Neural progenitor cell (in vitro differentiated cells): ENCODE results near the gene THG1L. TPM values are rescaled to one million over a fixed set of nuclear protein-coding genes. Genes with fewer than 3 reads are reported as not detected.

ENCODE experiments used
- DNase-seq: peaks from one replicate; pipeline ENCODE4 v3.0.0-alpha.2; 2016; ENCODE audit warnings: low spot score
- H2AFZ ChIP-seq: fragments of 200-600 bp; sonication (generic); replicated peaks from 2 replicates; pipeline ENCODE4 v1.6.1; 2016; ENCODE audit warnings: antibody characterized with exemption
- H3F3A ChIP-seq: fragments of 200-600 bp; sonication (generic); 2 replicates; pipeline ENCODE4 v1.6.1; 2016; ENCODE audit warnings: antibody characterized with exemption, low read depth
- H3K27ac ChIP-seq: fragments of 200-600 bp; sonication (generic); 2 replicates; pipeline ENCODE4 v1.5.1; 2016; ENCODE audit warnings: mild to moderate bottlenecking
- H3K27me3 ChIP-seq: fragments of 200-600 bp; sonication (generic); 2 replicates; pipeline ENCODE4 v1.6.1; 2016; ENCODE audit warnings: mild to moderate bottlenecking, moderate library complexity
- H3K36me3 ChIP-seq: fragments of 200-600 bp; sonication (generic); 2 replicates; pipeline ENCODE4 v1.5.1; 2016
- H3K4me1 ChIP-seq: fragments of 200-600 bp; sonication (generic); 2 replicates; pipeline ENCODE4 v1.6.1; 2016; ENCODE audit warnings: mixed run types
- H3K4me2 ChIP-seq: fragments of 200-600 bp; sonication (generic); 2 replicates; pipeline ENCODE4 v1.6.1; 2016
- H3K4me3 ChIP-seq: fragments of 200-600 bp; sonication (generic); 2 replicates; pipeline ENCODE4 v1.5.1; 2016
- H3K79me2 ChIP-seq: fragments of 200-600 bp; sonication (generic); 2 replicates; pipeline ENCODE4 v1.6.1; 2016; ENCODE audit warnings: low read depth
- H3K9ac ChIP-seq: fragments of 200-600 bp; sonication (generic); 2 replicates; pipeline ENCODE4 v1.6.1; 2016
- H3K9me3 ChIP-seq: fragments of 200-600 bp; sonication (generic); 2 replicates; pipeline ENCODE4 v1.5.1; 2016; ENCODE audit warnings: low read depth
- H4K20me1 ChIP-seq: fragments of 200-600 bp; sonication (generic); 2 replicates; pipeline ENCODE4 v1.6.1; 2016; ENCODE audit warnings: low read depth
- H3K27ac Mint-ChIP-seq: 3 replicates; pipeline ENCODE4 v1.8.0; 2021; ENCODE audit warnings: mixed read lengths
- H3K27me3 Mint-ChIP-seq: 2 replicates; pipeline ENCODE4 v1.8.0; 2022; ENCODE audit warnings: low read depth, mild to moderate bottlenecking, inconsistent platforms, moderate library complexity, mixed read lengths; ENCODE audit not compliant: insufficient read depth
- H3K36me3 Mint-ChIP-seq: 3 replicates; pipeline ENCODE4 v1.8.0; 2021; ENCODE audit warnings: mixed read lengths
- H3K4me1 Mint-ChIP-seq: 3 replicates; pipeline ENCODE4 v1.8.0; 2021; ENCODE audit warnings: mixed read lengths
- H3K4me3 Mint-ChIP-seq: 3 replicates; pipeline ENCODE4 v1.8.0; 2021; ENCODE audit warnings: mild to moderate bottlenecking, moderate library complexity, mixed read lengths
- H3K9me3 Mint-ChIP-seq: 3 replicates; pipeline ENCODE4 v1.8.0; 2020; ENCODE audit warnings: mixed read lengths
- EZH2 ChIP-seq: fragments of 200-600 bp; sonication (generic); IDR thresholded peaks from 2 replicates; pipeline ENCODE4 v1.6.1; 2017; ENCODE audit warnings: antibody characterized with exemption, mild to moderate bottlenecking, moderate library complexity
- EZH2phosphoT487 ChIP-seq: fragments of 200-600 bp; sonication (generic); IDR thresholded peaks from 2 replicates; pipeline ENCODE4 v1.6.1; 2017; ENCODE audit warnings: antibody characterized with exemption
- total RNA-seq: library from RNA; depleted of rRNA; stranded (reverse); fragments of >200 nt; gene quantifications from 2 replicates; pipeline ENCODE4 v1.2.3, GENCODE V29; 2015; ENCODE audit warnings: low replicate concordance
- TF ChIP-seq, protein P1 (sequence below): fragments of 200-600 bp; sonication (generic); IDR thresholded peaks from 2 replicates; pipeline ENCODE4 v1.5.1; 2017; ENCODE audit warnings: antibody characterized with exemption, mild to moderate bottlenecking

THG1L gene
- total RNA-seq, 1 donor from 2014 or later = 20.5 TPM

DNA sequence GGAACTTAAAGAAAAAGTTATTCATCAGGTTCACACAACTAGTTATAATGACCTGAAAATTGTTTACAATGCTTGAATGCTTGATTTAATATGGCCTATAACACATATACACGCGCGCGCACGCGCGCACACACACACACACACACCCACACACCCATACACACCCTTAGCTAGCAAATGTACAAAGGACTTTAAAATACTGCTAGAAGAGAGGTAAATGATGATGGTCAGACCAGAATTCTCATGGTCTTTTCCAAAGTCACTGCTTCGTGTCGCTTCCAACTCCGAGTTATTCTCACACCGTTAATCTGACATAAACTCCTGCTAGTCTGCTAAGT is 18.2 kb downstream of the THG1L start:
- TF ChIP-seq EZH2 (no peak), EZH2phosphoT487 (no peak)
- TF ChIP-seq, protein P1, sequence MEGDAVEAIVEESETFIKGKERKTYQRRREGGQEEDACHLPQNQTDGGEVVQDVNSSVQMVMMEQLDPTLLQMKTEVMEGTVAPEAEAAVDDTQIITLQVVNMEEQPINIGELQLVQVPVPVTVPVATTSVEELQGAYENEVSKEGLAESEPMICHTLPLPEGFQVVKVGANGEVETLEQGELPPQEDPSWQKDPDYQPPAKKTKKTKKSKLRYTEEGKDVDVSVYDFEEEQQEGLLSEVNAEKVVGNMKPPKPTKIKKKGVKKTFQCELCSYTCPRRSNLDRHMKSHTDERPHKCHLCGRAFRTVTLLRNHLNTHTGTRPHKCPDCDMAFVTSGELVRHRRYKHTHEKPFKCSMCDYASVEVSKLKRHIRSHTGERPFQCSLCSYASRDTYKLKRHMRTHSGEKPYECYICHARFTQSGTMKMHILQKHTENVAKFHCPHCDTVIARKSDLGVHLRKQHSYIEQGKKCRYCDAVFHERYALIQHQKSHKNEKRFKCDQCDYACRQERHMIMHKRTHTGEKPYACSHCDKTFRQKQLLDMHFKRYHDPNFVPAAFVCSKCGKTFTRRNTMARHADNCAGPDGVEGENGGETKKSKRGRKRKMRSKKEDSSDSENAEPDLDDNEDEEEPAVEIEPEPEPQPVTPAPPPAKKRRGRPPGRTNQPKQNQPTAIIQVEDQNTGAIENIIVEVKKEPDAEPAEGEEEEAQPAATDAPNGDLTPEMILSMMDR = no peak
- no peak overlapping the region for H3K27ac Mint-ChIP-seq
- no peaks in the 10 kb centered on the region for H3F3A ChIP-seq
- no peak overlapping the region for H2AFZ ChIP-seq
- H3K4me3 ChIP-seq = no peak overlapping the region
- no peaks in the 10 kb centered on the region for H3K9me3 ChIP-seq
- no peaks in the 10 kb centered on the region for H3K27me3 Mint-ChIP-seq
- no peaks in the 10 kb centered on the region for H3K36me3 ChIP-seq
- peaks cover 10% of the 10 kb centered on the region for H3K27me3 ChIP-seq
- no peak overlapping the region for H3K4me2 ChIP-seq
- H3K79me2 ChIP-seq = no peaks in the 10 kb centered on the region
- DNase-seq = no peak
- H3K9ac ChIP-seq = no peak overlapping the region
- H4K20me1 ChIP-seq = no peaks in the 10 kb centered on the region
- H3K9me3 Mint-ChIP-seq = no peaks in the 10 kb centered on the region
- H3K4me1 ChIP-seq = peaks cover 5% of the 10 kb centered on the region
- no peak overlapping the region for H3K4me3 Mint-ChIP-seq
- peaks cover 24% of the 10 kb centered on the region for H3K4me1 Mint-ChIP-seq
- H3K27ac ChIP-seq = no peak overlapping the region
- H3K36me3 Mint-ChIP-seq = peaks cover 4% of the 10 kb centered on the region

DNA sequence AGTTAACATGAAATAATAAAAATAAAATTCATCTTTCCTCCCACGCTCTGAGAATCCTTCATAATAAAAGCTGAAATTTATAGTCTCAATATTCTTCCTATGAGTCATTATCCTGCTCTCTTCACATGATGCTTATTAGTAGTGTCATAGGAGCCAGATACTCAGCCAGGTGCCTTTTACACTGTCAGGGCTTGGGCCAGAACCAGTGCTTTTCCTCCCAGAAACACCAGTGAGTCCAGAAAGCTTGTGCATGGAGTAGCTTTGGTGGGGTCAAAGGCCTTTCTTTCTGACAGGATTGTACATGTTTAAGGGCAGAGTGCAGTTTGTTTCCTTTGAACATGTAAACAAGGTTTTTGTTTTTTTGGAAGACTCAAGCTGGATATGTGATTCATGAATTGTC is 19.1 kb downstream of the THG1L start:
- H2AFZ ChIP-seq = no peak overlapping the region
- no peak overlapping the region for H3K9ac ChIP-seq
- no peaks in the 10 kb centered on the region for H3K4me1 ChIP-seq
- no peaks in the 10 kb centered on the region for H3K27me3 Mint-ChIP-seq
- no peak overlapping the region for H3K27ac ChIP-seq
- H3K4me1 Mint-ChIP-seq = peaks cover 17% of the 10 kb centered on the region
- no peaks in the 10 kb centered on the region for H3K9me3 ChIP-seq
- no peak for DNase-seq
- TF ChIP-seq EZH2 (no peak), EZH2phosphoT487 (no peak)
- TF ChIP-seq, protein P1 = no peak
- peaks cover 5% of the 10 kb centered on the region for H3K36me3 Mint-ChIP-seq
- no peak overlapping the region for H3K27ac Mint-ChIP-seq
- H3F3A ChIP-seq = no peaks in the 10 kb centered on the region
- no peaks in the 10 kb centered on the region for H3K9me3 Mint-ChIP-seq
- no peak overlapping the region for H3K4me3 Mint-ChIP-seq
- no peak overlapping the region for H3K4me3 ChIP-seq
- H4K20me1 ChIP-seq = no peaks in the 10 kb centered on the region
- no peak overlapping the region for H3K4me2 ChIP-seq
- peaks cover 1% of the 10 kb centered on the region for H3K27me3 ChIP-seq
- no peaks in the 10 kb centered on the region for H3K36me3 ChIP-seq
- H3K79me2 ChIP-seq = no peaks in the 10 kb centered on the region

DNA sequence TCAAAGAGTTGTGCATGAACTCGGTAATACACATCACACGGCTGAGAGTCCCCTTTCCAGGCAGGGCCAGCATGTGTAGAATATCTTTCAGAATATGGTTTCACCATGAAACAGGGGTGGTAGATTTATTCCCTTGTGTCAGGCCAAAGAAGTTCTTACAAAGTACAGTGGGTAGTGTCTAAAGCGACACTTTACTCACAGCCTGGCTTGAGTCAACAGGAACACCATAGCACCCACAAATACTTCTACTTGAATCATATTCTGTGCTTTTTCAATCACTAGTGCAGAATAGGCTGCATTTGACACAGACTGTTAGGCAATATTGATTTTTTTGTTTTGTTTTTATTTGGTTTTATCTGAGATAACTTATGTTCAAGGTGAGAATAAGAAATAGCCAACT is 24.9 kb downstream of the THG1L start:
- Mint-ChIP-seq H3K4me1 (no peaks in the 10 kb centered on the region), H3K36me3 (peaks cover 6% of the 10 kb centered on the region), H3K27me3 (peaks cover 2% of the 10 kb centered on the region), H3K9me3 (no peaks in the 10 kb centered on the region), H3K4me3 (no peak overlapping the region), H3K27ac (no peak overlapping the region)
- H3K27me3 ChIP-seq = no peaks in the 10 kb centered on the region
- H3K4me2 ChIP-seq = no peak overlapping the region
- no peaks in the 10 kb centered on the region for H3F3A ChIP-seq
- no peak for DNase-seq
- H4K20me1 ChIP-seq = no peaks in the 10 kb centered on the region
- no peak for TF ChIP-seq EZH2phosphoT487
- no peak for TF ChIP-seq EZH2
- TF ChIP-seq, protein P1 = no peak
- H3K79me2 ChIP-seq = no peaks in the 10 kb centered on the region
- no peaks in the 10 kb centered on the region for H3K9me3 ChIP-seq
- no peak overlapping the region for H3K4me3 ChIP-seq
- no peaks in the 10 kb centered on the region for H3K4me1 ChIP-seq
- no peaks in the 10 kb centered on the region for H3K36me3 ChIP-seq
- no peak overlapping the region for H2AFZ ChIP-seq
- no peak overlapping the region for H3K9ac ChIP-seq
- H3K27ac ChIP-seq = no peak overlapping the region

DNA sequence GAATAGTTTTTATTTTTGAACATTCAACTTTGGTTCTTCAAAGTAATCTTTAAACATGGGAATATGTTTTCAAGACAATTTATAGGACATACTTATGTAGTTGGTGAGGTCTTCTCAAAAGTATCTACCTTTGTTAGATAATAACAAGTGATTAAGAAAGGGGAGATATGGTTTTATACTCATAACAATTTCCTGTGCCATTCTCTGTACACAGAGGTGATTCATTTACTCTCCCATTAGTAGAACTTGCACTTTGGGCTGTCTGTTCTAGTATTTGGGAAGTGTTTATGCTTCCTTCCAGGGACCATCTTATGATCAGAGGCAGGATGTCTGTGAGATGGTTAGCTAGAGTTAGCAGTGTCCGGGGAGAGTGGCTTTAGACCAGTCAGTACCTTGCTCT is 27.5 kb downstream of the THG1L start:
- no peaks in the 10 kb centered on the region for H3K36me3 ChIP-seq
- TF ChIP-seq, protein P1 = no peak
- TF ChIP-seq EZH2 = no peak
- no peak for TF ChIP-seq EZH2phosphoT487
- no peak overlapping the region for H3K4me3 Mint-ChIP-seq
- peaks cover 4% of the 10 kb centered on the region for H3K36me3 Mint-ChIP-seq
- no peak overlapping the region for H3K9ac ChIP-seq
- H3F3A ChIP-seq = peaks cover 7% of the 10 kb centered on the region
- no peaks in the 10 kb centered on the region for H4K20me1 ChIP-seq
- no peak overlapping the region for H3K27ac Mint-ChIP-seq
- H3K79me2 ChIP-seq = no peaks in the 10 kb centered on the region
- H3K27ac ChIP-seq = no peak overlapping the region
- H3K4me1 Mint-ChIP-seq = peaks cover 14% of the 10 kb centered on the region
- H3K4me2 ChIP-seq = no peak overlapping the region
- peaks cover 6% of the 10 kb centered on the region for H3K4me1 ChIP-seq
- peaks cover 2% of the 10 kb centered on the region for H3K27me3 Mint-ChIP-seq
- H3K4me3 ChIP-seq = no peak overlapping the region
- no peaks in the 10 kb centered on the region for H3K9me3 Mint-ChIP-seq
- no peak overlapping the region for H2AFZ ChIP-seq
- H3K9me3 ChIP-seq = no peaks in the 10 kb centered on the region
- no peak for DNase-seq
- H3K27me3 ChIP-seq = no peaks in the 10 kb centered on the region
